C4-2B (cell line): ENCODE data around the gene PPP1R14C.

ENCODE experiments used
- CTCF ChIP-seq: fragments of 450-650 bp; conservative IDR thresholded peaks from 2 replicates; pipeline ENCODE4 v1.5.1; 2017; ENCODE audit warnings: mild to moderate bottlenecking
- ZFX ChIP-seq: fragments of 450-650 bp; IDR thresholded peaks from 2 replicates; pipeline ENCODE4 v1.6.1; 2017

DNA sequence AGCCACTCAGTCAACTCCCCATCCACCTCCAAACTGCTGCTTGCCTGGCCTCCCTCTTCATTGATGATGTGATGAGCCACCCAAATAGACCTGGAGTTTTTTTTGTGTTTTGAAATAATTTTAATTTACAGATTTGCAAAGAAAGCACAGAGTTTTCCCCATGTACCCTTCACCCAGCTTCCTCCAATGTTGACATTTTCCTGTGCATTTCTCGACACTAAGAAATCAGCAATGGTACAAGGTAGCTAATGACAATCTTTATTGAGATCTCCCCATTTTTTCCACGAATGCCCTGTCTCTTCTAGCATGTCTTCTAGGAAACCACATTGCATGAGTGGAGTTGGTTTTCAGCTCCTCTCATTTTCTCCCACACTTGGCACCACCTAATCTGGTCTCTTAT, 30.1 kb downstream of the PPP1R14C start:
- no peak for TF ChIP-seq CTCF
- no peak for TF ChIP-seq ZFX
